HCT116 (cell line): ENCODE data around the gene DIPK1A. TPM values are rescaled to one million over a fixed set of nuclear protein-coding genes. Genes with fewer than 3 reads are reported as not detected.

Experiments
- ATAC-seq: fragments of 200-7000 bp; cut with Tn5 transposase; 2 replicates; pipeline ENCODE4 v1.9.1; 2020; ENCODE audit warnings: mild to moderate bottlenecking, moderate library complexity
- BruUV-seq: library from RNA; stranded (reverse); fragments of 400-500 nt; replicated peaks from 2 replicates; lab custom pipeline; 2021; lab: Mats Ljungman, UMichigan
- CTCF ChIA-PET: fragments of 300-600 bp; sonication (Branson Sonifier 250); formaldehyde crosslinking; loops from one replicate; lab custom pipeline; 2021; ENCODE audit warnings: antibody characterized with exemption; lab: Charles Lee
- POLR2A ChIA-PET: fragments of 300-600, 350-600 bp; sonication (Branson Sonifier 250); formaldehyde crosslinking; loops from one replicate; lab custom pipeline; 2021; ENCODE audit warnings: antibody characterized with exemption; lab: Charles Lee
- RAD21 ChIA-PET, 2 experiments: fragments of 300-600 bp; sonication (Branson Sonifier 250); formaldehyde crosslinking; loops; one replicate each; lab custom pipeline; 2023; ENCODE audit warnings: low total read pairs in 2 of 2; ENCODE audit not compliant: uncharacterized antibody in 2 of 2, unreplicated experiment in 2 of 2, low non-redundant PET in 1 of 2; lab: Charles Lee
- DNase-seq: peaks from one replicate; pipeline ENCODE4 v3.0.0-alpha.2; 2010; ENCODE audit warnings: low read depth, low spot score
- H2AFZ ChIP-seq: fragments of 200-600 bp; shearing (Covaris generic), sonication (generic); 2 replicates; pipeline ENCODE4 v1.6.1; 2017; ENCODE audit warnings: low read depth, mixed run types, mixed read lengths, antibody characterized with exemption, low read length; ENCODE audit not compliant: poor library complexity, severe bottlenecking
- H3K27ac ChIP-seq: 2 replicates; pipeline ENCODE4 v1.5.1; 2012; ENCODE audit warnings: low read depth, low read length
- H3K27me3 ChIP-seq: fragments of 200-600 bp; sonication (generic); 2 replicates; pipeline ENCODE4 v1.6.1; 2016; ENCODE audit warnings: mixed run types, low read length, mixed read lengths; ENCODE audit not compliant: insufficient read depth
- H3K36me3 ChIP-seq, 2 experiments: fragments of 200-500 bp in 1 of 2; fragments of 200-600 bp in 1 of 2; sonication (Bioruptor generic) in 1 of 2; sonication (generic) in 1 of 2; 2 replicates each; pipeline versions ENCODE4 v1.5.1 to v1.6.1; 2014 to 2016; ENCODE audit warnings: low read length in 2 of 2, inconsistent platforms in 1 of 2, mixed read lengths in 1 of 2, mixed run types in 1 of 2; ENCODE audit not compliant: insufficient read depth in 2 of 2, control insufficient read depth in 1 of 2
- H3K4me1 ChIP-seq, 2 experiments: fragments of 200-600 bp in 1 of 2; sonication (generic) in 1 of 2; 2 replicates each; pipeline versions ENCODE4 v1.5.1 to v1.6.1; 2012 to 2017; ENCODE audit warnings: low read length in 2 of 2, inconsistent platforms in 1 of 2, mild to moderate bottlenecking in 1 of 2, mixed read lengths in 1 of 2, mixed run types in 1 of 2, moderate library complexity in 1 of 2; ENCODE audit not compliant: insufficient read depth in 2 of 2, control insufficient read depth in 1 of 2
- H3K4me2 ChIP-seq: fragments of 200-600 bp; sonication (generic); 2 replicates; pipeline ENCODE4 v1.6.1; 2017; ENCODE audit warnings: mixed run types, low read length, mixed read lengths
- H3K4me3 ChIP-seq, 2 experiments: fragments of 200-600 bp in 1 of 2; sonication (generic) in 1 of 2; replicated peaks in 1 of 2; 2 replicates each; pipeline ENCODE4 v1.5.1; 2011 to 2016; ENCODE audit warnings: low read length in 2 of 2, control low read depth in 1 of 2, low read depth in 1 of 2, mild to moderate bottlenecking in 1 of 2, mixed read lengths in 1 of 2, mixed run types in 1 of 2
- H3K79me2 ChIP-seq: fragments of 200-600 bp; sonication (generic); 2 replicates; pipeline ENCODE4 v1.6.1; 2017; ENCODE audit warnings: mild to moderate bottlenecking, mixed run types, low read length, moderate library complexity, mixed read lengths; ENCODE audit not compliant: insufficient read depth
- H3K9ac ChIP-seq: fragments of 200-600 bp; sonication (generic); 2 replicates; pipeline ENCODE4 v1.6.1; 2016; ENCODE audit warnings: low read length, mixed read lengths
- H3K9me2 ChIP-seq: fragments of 200-600 bp; sonication (generic), shearing (Covaris generic); 2 replicates; pipeline ENCODE4 v1.6.1; 2017; ENCODE audit warnings: mixed run types, mild to moderate bottlenecking, moderate library complexity; ENCODE audit not compliant: insufficient read depth
- H3K9me3 ChIP-seq, 2 experiments: fragments of 200-500 bp in 1 of 2; fragments of 200-600 bp in 1 of 2; sonication (Bioruptor generic) in 1 of 2; sonication (generic) in 1 of 2; 2 replicates each; pipeline ENCODE4 v1.6.1; 2014 to 2017; ENCODE audit warnings: low read length in 2 of 2, mixed read lengths in 2 of 2, inconsistent platforms in 1 of 2, low read depth in 1 of 2, mild to moderate bottlenecking in 1 of 2, mixed run types in 1 of 2, moderate library complexity in 1 of 2; ENCODE audit not compliant: control insufficient read depth in 1 of 2, insufficient read depth in 1 of 2
- H4K20me1 ChIP-seq: fragments of 200-600 bp; sonication (generic), shearing (Covaris generic); 2 replicates; pipeline ENCODE4 v1.6.1; 2017; ENCODE audit warnings: mixed run types, mild to moderate bottlenecking, moderate library complexity; ENCODE audit not compliant: insufficient read depth
- EGR1 ChIP-seq: IDR thresholded peaks from 2 replicates; pipeline ENCODE4 v1.6.1; 2012; ENCODE audit warnings: low read depth
- JUND ChIP-seq: IDR thresholded peaks from 2 replicates; pipeline ENCODE4 v1.6.1; 2012
- intact Hi-C: fragments of 100-400 bp; cut with micrococcal nuclease; formaldehyde crosslinking; loops from 2 replicates; pipeline ENCODE4 v1.10.0; 2022
- total RNA-seq: library from RNA; stranded (reverse); gene quantifications from one replicate; pipeline ENCODE4 v1.2.1, GENCODE V29; 2021; ENCODE audit not compliant: unreplicated experiment
- TF ChIP-seq, protein P1 (sequence below): IDR thresholded peaks from 2 replicates; pipeline ENCODE4 v1.6.1; 2012; ENCODE audit warnings: low read depth
- TF ChIP-seq, protein P2 (sequence below): IDR thresholded peaks from 2 replicates; pipeline ENCODE4 v1.6.1; 2012

Gene DIPK1A
- total RNA-seq, 1 experiment from 2014 or later = 4.3 TPM

DNA sequence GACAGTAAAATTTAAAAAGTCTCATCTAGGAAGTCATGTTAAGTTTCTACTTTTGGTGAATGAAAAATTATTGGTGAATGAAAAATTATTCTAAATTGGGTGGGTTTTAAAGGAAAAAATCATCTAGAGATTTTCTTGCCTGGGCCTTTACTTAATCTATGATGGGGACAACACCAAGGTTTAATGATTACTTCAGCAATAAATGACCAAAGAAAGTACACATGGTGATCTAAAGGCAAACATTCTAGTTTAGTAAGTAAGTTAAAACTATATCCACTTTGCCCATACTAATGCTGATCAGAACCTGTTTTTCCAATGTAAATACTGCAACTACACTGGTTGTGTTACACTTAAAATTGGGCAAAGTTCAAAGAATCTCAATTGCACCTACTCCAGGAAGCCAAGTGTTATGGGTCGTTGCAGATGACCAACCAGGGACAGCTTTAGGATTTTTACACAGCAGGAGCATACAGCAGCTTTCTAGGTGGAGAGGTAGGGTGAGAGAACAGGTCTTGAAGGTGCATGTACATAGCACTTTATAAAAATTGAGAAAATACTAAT, 144.0 kb downstream of the DIPK1A start:
- no peaks in the 10 kb centered on the region for H3K27me3 ChIP-seq
- no peak overlapping the region for H3K4me3 ChIP-seq
- POLR2A ChIA-PET = interaction anchor here (1.4 kb wide), 1 partner anchor 15 kb away, joined by 9 read pairs; the partner anchor contains the start of gene RPL5
- ATAC-seq (no peak), DNase-seq (no peak)
- no peaks in the 10 kb centered on the region for H4K20me1 ChIP-seq
- no peaks in the 10 kb centered on the region for H3K9me3 ChIP-seq
- no peak overlapping the region for H2AFZ ChIP-seq
- 0 out of 2 replicates have a peak, but pooled peaks cover 2% of the 10 kb centered on the region for H3K9me2 ChIP-seq
- RAD21 ChIA-PET = no interaction called here
- H3K27ac ChIP-seq = no peak overlapping the region
- no peaks in the 10 kb centered on the region for H3K79me2 ChIP-seq
- H3K36me3 ChIP-seq = no peaks in the 10 kb centered on the region
- H3K4me1 ChIP-seq = peaks cover 0 to 10% of the 10 kb centered on the region in 2 experiments; a peak in 1 of 4 replicates
- intact Hi-C loops = loop anchor here (5.0 kb wide), 1 partner anchor 820 kb away; no protein-coding TSS in a partner anchor
- no peak overlapping the region for H3K4me2 ChIP-seq
- TF ChIP-seq, protein P1, sequence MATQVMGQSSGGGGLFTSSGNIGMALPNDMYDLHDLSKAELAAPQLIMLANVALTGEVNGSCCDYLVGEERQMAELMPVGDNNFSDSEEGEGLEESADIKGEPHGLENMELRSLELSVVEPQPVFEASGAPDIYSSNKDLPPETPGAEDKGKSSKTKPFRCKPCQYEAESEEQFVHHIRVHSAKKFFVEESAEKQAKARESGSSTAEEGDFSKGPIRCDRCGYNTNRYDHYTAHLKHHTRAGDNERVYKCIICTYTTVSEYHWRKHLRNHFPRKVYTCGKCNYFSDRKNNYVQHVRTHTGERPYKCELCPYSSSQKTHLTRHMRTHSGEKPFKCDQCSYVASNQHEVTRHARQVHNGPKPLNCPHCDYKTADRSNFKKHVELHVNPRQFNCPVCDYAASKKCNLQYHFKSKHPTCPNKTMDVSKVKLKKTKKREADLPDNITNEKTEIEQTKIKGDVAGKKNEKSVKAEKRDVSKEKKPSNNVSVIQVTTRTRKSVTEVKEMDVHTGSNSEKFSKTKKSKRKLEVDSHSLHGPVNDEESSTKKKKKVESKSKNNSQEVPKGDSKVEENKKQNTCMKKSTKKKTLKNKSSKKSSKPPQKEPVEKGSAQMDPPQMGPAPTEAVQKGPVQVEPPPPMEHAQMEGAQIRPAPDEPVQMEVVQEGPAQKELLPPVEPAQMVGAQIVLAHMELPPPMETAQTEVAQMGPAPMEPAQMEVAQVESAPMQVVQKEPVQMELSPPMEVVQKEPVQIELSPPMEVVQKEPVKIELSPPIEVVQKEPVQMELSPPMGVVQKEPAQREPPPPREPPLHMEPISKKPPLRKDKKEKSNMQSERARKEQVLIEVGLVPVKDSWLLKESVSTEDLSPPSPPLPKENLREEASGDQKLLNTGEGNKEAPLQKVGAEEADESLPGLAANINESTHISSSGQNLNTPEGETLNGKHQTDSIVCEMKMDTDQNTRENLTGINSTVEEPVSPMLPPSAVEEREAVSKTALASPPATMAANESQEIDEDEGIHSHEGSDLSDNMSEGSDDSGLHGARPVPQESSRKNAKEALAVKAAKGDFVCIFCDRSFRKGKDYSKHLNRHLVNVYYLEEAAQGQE = no peak
- no peak for TF ChIP-seq JUND
- TF ChIP-seq, protein P2, sequence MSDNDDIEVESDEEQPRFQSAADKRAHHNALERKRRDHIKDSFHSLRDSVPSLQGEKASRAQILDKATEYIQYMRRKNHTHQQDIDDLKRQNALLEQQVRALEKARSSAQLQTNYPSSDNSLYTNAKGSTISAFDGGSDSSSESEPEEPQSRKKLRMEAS = no peak
- no peak for TF ChIP-seq EGR1
- no TSS peak for BruUV-seq
- CTCF ChIA-PET = interaction anchor here (1.3 to 3.8 kb wide), 4 partner anchors 13 to 510 kb away, joined by 3 to 38 read pairs (median 4); no protein-coding TSS in a partner anchor
- H3K9ac ChIP-seq = no peak overlapping the region
